ENCODE results near the gene AP3B1.

GRCh38 chr5:78234804-78235203 is 59.7 kb downstream of the AP3B1 start:
- TF ChIP-seq CTCF (conservative IDR thresholded peaks at IDR 0.05; ENCODE audit: low read depth, low read length): no peak
- TF ChIP-seq EZH2 (IDR thresholded peaks at IDR 0.05; ENCODE audit: borderline replicate concordance, low read depth, low read length, poor library complexity, severe bottlenecking): no peak
